RWPE1 (cell line): Measurements from ENCODE around the gene MRGPRG.
"Not testable (repeated sequence)": the region's sequence is repeated elsewhere in the genome, so short reads cannot be mapped to it uniquely, and the experiment has no call there.

Experiments used
- CTCF ChIA-PET: fragments of 350-600 bp; sonication (Branson Sonifier 250); formaldehyde crosslinking; extraction: SDS; loops from one replicate; lab custom pipeline; 2021; lab: Yijun Ruan, JAX
- POLR2A ChIA-PET: fragments of 400-600 bp; formaldehyde crosslinking; extraction: SDS; loops from one replicate; lab custom pipeline; 2020; ENCODE audit warnings: antibody characterized with exemption; ENCODE audit not compliant: low non-redundant PET; lab: Yijun Ruan, JAX
- DNase-seq: peaks from one replicate; pipeline ENCODE4 v3.0.0; 2012; ENCODE audit warnings: low spot score
- H3K27ac ChIP-seq: fragments of 450-650 bp; 2 replicates; pipeline ENCODE4 v1.5.1; 2017
- TF ChIP-seq, protein P1 (sequence below): fragments of 450-650 bp; conservative IDR thresholded peaks from 2 replicates; pipeline ENCODE4 v1.5.1; 2017; ENCODE audit warnings: low read depth, mild to moderate bottlenecking

Gene MRGPRG, protein sequence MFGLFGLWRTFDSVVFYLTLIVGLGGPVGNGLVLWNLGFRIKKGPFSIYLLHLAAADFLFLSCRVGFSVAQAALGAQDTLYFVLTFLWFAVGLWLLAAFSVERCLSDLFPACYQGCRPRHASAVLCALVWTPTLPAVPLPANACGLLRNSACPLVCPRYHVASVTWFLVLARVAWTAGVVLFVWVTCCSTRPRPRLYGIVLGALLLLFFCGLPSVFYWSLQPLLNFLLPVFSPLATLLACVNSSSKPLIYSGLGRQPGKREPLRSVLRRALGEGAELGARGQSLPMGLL

DNA sequence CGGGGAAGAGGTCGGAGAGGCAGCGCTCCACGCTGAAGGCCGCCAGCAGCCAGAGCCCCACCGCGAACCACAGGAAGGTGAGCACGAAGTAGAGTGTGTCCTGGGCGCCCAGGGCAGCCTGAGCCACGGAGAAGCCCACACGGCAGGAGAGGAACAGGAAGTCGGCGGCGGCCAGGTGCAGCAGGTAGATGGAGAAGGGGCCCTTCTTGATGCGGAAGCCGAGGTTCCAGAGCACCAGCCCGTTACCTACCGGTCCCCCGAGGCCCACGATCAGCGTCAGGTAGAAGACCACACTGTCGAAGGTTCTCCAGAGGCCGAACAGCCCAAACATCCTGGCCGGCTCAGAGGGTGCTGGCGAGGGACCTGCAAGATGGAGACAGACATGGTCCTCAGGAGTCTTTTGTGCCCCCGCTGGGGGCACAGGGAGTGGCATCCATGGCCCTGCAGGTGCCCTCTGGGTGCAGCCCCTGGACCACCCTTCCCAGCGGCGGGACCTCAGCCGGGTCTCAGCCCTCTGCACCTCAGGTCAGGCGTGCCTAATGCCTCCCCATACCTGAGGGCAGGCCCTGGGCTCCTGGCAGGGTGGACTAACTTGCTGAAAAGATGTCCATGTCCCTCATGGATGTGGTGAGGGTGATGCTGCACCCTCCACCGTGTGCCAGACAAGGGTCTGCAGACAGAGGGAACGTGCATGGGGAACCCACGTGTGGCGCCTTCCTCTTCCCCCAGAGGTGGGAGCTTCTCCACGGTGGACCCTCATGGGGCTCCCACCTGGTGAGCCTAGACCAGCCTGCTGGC lies at the start of gene MRGPRG:
MRGPRG (minus strand) TSS at position 331 of the 798 bp plus-strand sequence; CDS start at position 331, 0 bp downstream.
- TF ChIP-seq, protein P1, sequence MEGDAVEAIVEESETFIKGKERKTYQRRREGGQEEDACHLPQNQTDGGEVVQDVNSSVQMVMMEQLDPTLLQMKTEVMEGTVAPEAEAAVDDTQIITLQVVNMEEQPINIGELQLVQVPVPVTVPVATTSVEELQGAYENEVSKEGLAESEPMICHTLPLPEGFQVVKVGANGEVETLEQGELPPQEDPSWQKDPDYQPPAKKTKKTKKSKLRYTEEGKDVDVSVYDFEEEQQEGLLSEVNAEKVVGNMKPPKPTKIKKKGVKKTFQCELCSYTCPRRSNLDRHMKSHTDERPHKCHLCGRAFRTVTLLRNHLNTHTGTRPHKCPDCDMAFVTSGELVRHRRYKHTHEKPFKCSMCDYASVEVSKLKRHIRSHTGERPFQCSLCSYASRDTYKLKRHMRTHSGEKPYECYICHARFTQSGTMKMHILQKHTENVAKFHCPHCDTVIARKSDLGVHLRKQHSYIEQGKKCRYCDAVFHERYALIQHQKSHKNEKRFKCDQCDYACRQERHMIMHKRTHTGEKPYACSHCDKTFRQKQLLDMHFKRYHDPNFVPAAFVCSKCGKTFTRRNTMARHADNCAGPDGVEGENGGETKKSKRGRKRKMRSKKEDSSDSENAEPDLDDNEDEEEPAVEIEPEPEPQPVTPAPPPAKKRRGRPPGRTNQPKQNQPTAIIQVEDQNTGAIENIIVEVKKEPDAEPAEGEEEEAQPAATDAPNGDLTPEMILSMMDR: no peak
- POLR2A ChIA-PET: no interaction called here
- DNase-seq: no peak
- no peak within 1 kb of the TSS for H3K27ac ChIP-seq
- CTCF ChIA-PET: interaction anchor here (0.8 to 0.9 kb wide), 2 partner anchors 24 to 127 kb away, joined by 3 to 4 read pairs; no protein-coding TSS in a partner anchor

DNA sequence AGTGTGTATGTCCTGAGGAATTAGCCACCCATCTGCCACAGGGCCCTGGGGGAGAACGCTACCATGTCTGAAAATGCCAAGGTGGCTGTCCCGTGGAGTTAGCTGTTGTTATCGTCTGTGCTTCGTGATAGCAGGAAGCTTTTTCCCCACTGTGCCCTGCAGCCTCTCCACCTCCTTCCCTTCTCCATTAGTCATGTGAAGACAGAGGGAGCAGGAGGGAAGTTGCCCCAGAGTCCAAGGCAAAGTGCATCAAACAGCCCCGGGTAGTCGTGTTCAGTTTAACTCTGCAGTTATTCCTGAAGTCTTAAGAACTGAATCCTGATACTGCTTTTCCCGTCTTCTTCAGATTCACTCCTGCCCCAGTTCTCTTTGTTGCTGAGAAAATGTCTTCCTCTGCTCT lies 43.9 kb upstream of the MRGPRG start:
- H3K27ac ChIP-seq, POLR2A ChIA-PET, CTCF ChIA-PET, DNase-seq: not testable (repeated sequence)

DNA sequence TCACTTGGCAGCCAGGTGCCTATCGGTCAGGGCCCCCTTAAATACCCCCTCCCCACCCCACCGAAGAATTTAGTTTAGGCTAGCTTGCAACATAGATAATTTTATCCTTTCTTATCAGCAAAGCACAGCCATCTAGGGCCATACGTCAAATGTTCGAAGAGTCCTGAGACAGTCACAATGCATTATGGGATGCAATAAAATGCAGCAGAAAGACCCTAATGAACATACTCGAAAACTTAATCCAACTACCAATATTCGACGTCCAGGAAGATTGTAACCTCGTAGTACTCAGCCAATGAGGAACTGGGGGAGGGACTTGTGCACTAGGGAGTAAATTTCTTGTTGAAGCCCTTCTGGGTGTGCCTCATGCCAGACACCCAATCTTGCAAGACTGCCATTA lies 43.2 kb upstream of the MRGPRG start:
- POLR2A ChIA-PET, CTCF ChIA-PET, DNase-seq, H3K27ac ChIP-seq: not testable (repeated sequence)

DNA sequence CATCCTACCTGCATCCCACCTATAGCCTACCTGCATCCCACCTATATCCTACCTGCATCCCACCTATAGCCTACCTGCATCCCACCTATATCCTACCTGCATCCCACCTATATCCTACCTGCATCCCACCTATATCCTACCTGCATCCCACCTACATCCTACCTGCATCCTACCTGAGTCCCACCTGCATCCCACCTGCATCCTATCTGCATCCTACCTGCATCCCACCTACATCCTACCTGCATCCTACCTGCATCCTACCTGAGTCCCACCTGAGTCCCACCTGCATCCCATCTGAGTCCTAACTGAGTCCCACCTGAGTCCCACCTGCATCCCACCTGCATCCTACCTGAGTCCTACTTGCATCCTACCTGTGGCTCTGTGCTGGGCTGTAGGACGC lies 38.9 kb upstream of the MRGPRG start:
- CTCF ChIA-PET: not testable (repeated sequence)

DNA sequence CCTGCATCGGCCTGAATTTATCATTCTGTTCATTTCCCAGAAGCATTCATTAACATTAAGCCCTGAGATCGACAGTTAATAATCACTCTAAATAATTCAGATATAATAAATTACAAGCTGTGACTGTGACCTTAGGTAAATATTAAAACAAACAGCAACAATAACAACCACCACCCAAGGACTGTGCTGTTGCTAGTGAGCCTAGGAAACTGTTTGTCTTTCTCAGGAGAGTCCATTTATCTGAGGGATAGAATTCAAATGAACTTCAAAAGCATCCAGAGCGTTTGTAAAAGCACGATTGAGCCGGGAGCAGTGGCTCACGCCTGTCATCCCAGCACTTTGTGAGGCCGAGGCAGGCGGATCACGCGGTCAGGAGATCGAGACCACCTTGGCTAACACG lies 36.6 kb upstream of the MRGPRG start:
- DNase-seq, H3K27ac ChIP-seq, CTCF ChIA-PET, POLR2A ChIA-PET: not testable (repeated sequence)

More for the DNA sequence above, 38.9 kb upstream of the MRGPRG start:
- DNase-seq, H3K27ac ChIP-seq, POLR2A ChIA-PET: not testable (repeated sequence)

DNA sequence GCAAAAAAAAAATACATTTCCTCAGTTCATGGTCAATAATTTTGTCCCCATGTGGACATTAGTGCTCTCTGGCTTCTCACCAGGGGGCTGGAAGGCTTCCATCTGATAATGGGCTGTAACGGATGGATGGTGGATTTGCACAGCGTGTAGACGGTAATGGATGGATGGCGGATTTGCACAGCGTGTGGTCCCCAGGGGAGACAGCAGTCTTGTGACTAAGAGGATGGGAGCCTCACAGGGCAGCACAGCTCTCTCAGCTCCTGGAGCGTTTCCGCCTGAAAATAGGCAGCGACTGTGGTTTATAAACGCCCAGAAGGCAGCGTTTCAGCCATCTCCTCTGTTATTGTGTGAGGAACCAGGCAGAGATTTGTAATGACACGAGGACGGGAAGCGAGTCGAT lies 36.2 kb upstream of the MRGPRG start:
- DNase-seq, H3K27ac ChIP-seq, POLR2A ChIA-PET, CTCF ChIA-PET: not testable (repeated sequence)

DNA sequence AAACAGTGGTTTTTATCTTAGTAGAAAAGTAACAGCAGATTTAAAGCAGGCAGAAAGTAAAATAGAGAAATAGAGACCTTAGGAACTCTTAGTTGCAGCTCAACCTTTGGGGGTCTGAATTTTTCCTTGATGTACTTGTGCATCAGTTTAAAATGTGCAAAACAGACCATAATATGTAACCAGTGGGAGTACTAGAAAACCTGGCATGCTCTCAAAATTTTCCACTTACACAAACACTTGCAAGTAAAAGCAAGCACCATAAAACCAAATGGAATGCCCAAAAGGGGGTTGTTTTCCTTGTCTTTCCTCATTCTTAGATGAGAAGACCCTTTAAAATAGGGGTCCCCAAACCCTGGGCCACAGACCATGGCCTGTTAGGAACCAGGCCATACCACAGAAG lies 26.5 kb upstream of the MRGPRG start:
- POLR2A ChIA-PET: no interaction called here
- CTCF ChIA-PET: interaction anchor here (0.9 kb wide), 1 partner anchor 82 kb away, joined by 3 read pairs; no protein-coding TSS in a partner anchor
- TF ChIP-seq, protein P1: no peak
- DNase-seq: no peak
- H3K27ac ChIP-seq: no peak overlapping the region

DNA sequence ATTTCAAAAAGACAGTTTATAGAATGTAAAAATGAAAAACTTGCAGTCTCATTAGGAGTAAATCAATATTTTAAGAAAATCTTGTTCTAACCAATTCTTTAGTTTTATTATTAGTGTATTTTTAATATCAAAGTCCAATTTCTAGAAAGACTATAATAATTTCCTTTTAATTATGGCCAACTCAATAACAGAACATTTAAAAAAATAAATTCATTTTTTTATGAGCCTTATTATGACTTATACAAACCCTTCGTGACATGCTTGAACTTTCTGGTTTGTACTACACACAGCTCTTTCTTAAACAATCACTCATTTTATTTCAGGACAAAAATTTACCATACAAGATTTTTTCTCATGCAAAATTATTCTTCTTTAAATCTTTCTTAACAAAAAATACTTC lies 25.3 kb upstream of the MRGPRG start:
- TF ChIP-seq, protein P1: no peak
- DNase-seq: no peak
- no peak overlapping the region for H3K27ac ChIP-seq
- POLR2A ChIA-PET: no interaction called here
- CTCF ChIA-PET: no interaction called here

DNA sequence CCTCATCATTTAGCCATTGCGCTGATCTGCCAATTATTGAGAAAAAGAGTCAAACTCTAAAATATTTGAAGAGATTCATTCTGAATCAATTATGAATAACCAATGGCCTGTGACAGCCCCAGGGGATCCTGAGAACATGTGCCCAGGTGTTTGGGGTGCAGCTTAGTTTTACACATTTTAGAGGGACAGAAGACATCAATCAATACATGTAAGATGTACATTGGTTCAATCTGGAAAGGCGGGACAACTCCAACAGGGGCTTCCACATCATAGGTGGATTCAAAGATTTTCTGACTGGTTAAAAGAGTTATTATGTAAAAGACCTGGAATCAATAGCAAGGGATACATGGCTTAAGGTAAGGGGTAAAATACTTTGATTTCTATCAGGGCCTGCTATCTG lies 18.5 kb upstream of the MRGPRG start:
- ChIA-PET POLR2A (no interaction called here), CTCF (no interaction called here)
- DNase-seq: no peak
- H3K27ac ChIP-seq: no peak overlapping the region
- TF ChIP-seq, protein P1: no peak
